HFFc6 (cell line): Measurements from ENCODE around the gene TSC22D1. TPM values are rescaled to one million over a fixed set of nuclear protein-coding genes. Genes with fewer than 3 reads are reported as not detected.

Experiments used
- DNase-seq: peaks from one replicate; pipeline ENCODE4 v3.0.0-alpha.2; 2018
- H3K27ac Mint-ChIP-seq: 2 replicates; pipeline ENCODE4 v1.8.0; 2020; ENCODE audit warnings: mild to moderate bottlenecking, mixed read lengths
- H3K27me3 Mint-ChIP-seq: 2 replicates; pipeline ENCODE4 v1.8.0; 2021; ENCODE audit warnings: mild to moderate bottlenecking, moderate library complexity, mixed read lengths; ENCODE audit not compliant: insufficient read depth
- H3K36me3 Mint-ChIP-seq: 2 replicates; pipeline ENCODE4 v1.8.0; 2021; ENCODE audit warnings: low read depth, mixed read lengths
- H3K4me1 Mint-ChIP-seq: 2 replicates; pipeline ENCODE4 v1.8.0; 2020; ENCODE audit warnings: low read depth, mixed read lengths
- H3K4me3 Mint-ChIP-seq: 2 replicates; pipeline ENCODE4 v1.8.0; 2020; ENCODE audit warnings: mild to moderate bottlenecking, moderate library complexity, mixed read lengths
- H3K9me3 Mint-ChIP-seq: 2 replicates; pipeline ENCODE4 v1.8.0; 2020; ENCODE audit warnings: mild to moderate bottlenecking, mixed read lengths
- CTCF ChIP-seq: fragments of 200-600 bp; sonication (generic); IDR thresholded peaks from 2 replicates; pipeline ENCODE4 v1.5.0; 2021; ENCODE audit warnings: antibody characterized with exemption, mild to moderate bottlenecking
- total RNA-seq, 6 experiments: library from RNA; stranded (reverse); fragmentation: NEBNext Ultra II Directional; extraction: Animal tissue kit (Norgen Biotek cat#: 25700); gene quantifications; 2 replicates in 1 of 6; 3 replicates in 5 of 6; pipeline ENCODE4 v1.2.3, GENCODE V29; 2021

TSC22D1 gene
- total RNA-seq, 6 experiments from 2014 or later = 42.3 to 49.4 (median 45.2) TPM

DNA sequence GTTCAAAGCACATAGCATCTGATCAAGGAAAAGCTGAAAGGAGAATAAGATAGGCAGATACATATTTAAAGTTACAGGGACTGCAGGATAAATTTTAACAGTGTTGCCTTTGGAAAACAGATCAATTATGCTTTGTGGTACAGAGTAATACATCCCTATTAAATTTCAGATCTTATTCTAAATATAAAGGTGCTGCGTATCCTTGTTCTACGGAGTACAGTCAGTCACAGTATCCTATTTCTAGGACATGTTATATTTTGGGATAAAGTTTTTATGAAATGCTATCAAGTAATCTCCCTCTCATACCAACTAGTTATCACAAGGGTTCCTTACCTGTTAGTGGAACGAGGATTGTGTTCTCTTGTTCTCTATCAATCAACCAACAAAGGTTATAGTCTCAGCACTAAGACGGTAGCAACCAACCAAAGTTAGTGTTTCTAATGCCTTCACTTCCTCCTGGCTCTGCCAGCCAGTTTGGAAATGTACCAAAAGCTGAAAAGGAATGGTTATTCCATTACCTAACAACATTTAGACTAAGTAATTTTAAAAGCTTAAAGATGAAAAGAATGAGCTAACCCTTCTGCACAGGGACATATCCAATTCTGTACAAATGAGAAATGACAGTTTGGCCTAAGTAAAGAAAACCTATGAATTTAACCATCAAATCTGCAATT lies 35.2 kb downstream of the TSC22D1 start:
- no peak for TF ChIP-seq CTCF
- no peak overlapping the region for H3K27ac Mint-ChIP-seq
- peaks cover 4% of the 10 kb centered on the region; the same call in 1 of the 2 replicates for H3K4me1 Mint-ChIP-seq
- DNase-seq = no peak
- H3K36me3 Mint-ChIP-seq = peaks cover 5% of the 10 kb centered on the region; the same call in 1 of the 2 replicates
- H3K27me3 Mint-ChIP-seq = no peaks in the 10 kb centered on the region
- H3K9me3 Mint-ChIP-seq = no peaks in the 10 kb centered on the region
- no peak overlapping the region for H3K4me3 Mint-ChIP-seq

DNA sequence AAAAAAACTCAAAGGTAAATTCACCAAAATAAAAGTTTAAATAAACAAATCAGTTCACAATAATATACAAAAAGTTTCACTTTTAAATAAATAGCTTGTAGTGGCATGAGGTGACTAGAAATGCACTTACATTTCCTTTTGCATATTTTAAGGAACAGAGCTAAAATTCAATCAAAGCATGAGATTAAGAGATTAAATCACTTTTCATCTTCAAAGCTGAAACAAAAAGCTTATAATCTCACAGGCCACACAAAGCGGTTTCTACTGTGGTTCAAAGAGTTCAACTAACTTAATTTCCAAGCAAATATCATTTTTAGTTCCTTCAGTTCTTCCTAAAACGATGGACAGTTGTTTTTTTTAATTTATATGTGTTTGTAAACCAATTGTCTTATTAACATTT lies 38.9 kb downstream of the TSC22D1 start:
- Mint-ChIP-seq H3K4me1 (peaks cover 4% of the 10 kb centered on the region; the same call in 1 of the 2 replicates), H3K4me3 (no peak overlapping the region), H3K9me3 (no peaks in the 10 kb centered on the region), H3K36me3 (peaks cover 5% of the 10 kb centered on the region; the same call in 1 of the 2 replicates), H3K27me3 (no peaks in the 10 kb centered on the region), H3K27ac (no peak overlapping the region)
- no peak for DNase-seq
- no peak for TF ChIP-seq CTCF

GRCh38 chr13:44523146-44524015 lies 52.7 kb downstream of the TSC22D1 start:
- H3K27me3 Mint-ChIP-seq = no peaks in the 10 kb centered on the region
- TF ChIP-seq CTCF = no peak
- H3K36me3 Mint-ChIP-seq = no peaks in the 10 kb centered on the region
- H3K9me3 Mint-ChIP-seq = no peaks in the 10 kb centered on the region
- no peak overlapping the region for H3K27ac Mint-ChIP-seq
- peak; percentile 27 for DNase-seq
- no peaks in the 10 kb centered on the region for H3K4me1 Mint-ChIP-seq
- no peak overlapping the region for H3K4me3 Mint-ChIP-seq

DNA sequence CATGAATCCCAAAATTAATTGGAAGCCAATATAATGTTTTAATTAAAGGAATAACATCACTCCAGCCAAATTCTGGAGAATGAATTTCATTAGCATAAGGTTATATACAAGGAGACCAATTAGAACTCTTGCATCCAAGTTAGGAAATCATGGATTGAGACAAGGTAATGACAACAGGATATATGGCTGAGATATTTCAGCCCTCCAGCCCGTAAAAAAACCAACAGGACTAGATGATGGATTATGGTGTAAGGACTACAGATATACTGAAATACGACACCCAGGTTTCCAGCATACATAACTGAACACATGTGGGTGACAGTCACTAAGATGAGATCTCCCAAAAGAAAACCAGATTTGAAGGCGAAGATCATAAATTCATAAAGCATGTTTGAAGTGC lies 56.5 kb downstream of the TSC22D1 start:
- H3K36me3 Mint-ChIP-seq = no peaks in the 10 kb centered on the region
- DNase-seq = no peak
- H3K4me3 Mint-ChIP-seq = no peak overlapping the region
- H3K27ac Mint-ChIP-seq = no peak overlapping the region
- H3K4me1 Mint-ChIP-seq = no peaks in the 10 kb centered on the region
- H3K27me3 Mint-ChIP-seq = no peaks in the 10 kb centered on the region
- TF ChIP-seq CTCF = no peak
- H3K9me3 Mint-ChIP-seq = no peaks in the 10 kb centered on the region

DNA sequence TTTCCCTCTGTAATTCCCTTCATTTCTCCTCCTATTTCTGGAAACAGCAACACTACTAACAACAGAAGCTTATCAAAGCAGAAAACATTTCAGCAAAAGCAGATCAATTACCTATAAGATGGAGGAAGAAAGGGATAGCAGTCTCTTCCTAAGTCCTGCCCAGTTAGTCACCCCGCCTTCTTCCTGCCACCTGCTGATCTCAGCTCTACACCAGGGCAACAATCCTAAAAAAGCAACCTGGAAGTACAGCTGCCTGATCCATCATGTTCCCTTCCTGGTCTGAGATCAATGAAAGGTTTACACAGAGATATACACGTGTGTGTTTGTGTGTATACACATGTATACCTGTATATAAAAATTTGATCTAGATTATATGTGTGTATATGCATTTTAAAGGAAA lies 59.4 kb downstream of the TSC22D1 start:
- Mint-ChIP-seq H3K4me3 (no peak overlapping the region), H3K27me3 (no peaks in the 10 kb centered on the region), H3K4me1 (no peaks in the 10 kb centered on the region), H3K36me3 (peaks cover 14% of the 10 kb centered on the region), H3K27ac (no peak overlapping the region; the same call in 1 of the 2 replicates), H3K9me3 (no peaks in the 10 kb centered on the region)
- no peak for TF ChIP-seq CTCF
- DNase-seq = no peak
